Testis (tissue), 2 donors: ENCODE results near the gene SYPL1.

Experiments
- CTCF ChIP-seq, 3 experiments: fragments of 450-650 bp in 2 of 3; fragments of 200-600 bp in 1 of 3; sonication (generic) in 1 of 3; IDR thresholded peaks; one replicate each; pipeline ENCODE4 v1.5.1; 2016 to 2019; ENCODE audit warnings: antibody characterized with exemption in 3 of 3, mild to moderate bottlenecking in 2 of 3, moderate library complexity in 1 of 3
- POLR2A ChIP-seq: fragments of 450-650 bp; IDR thresholded peaks from one replicate; pipeline ENCODE4 v1.6.1; 2017; ENCODE audit warnings: antibody characterized with exemption, mild to moderate bottlenecking, moderate library complexity

- no peak for TF ChIP-seq CTCF (IDR thresholded peaks at IDR 0.05)
- no peak for TF ChIP-seq POLR2A
Observed at GRCh38 chr7:106067678-106068077, 44.4 kb downstream of the SYPL1 start.
